DND-41 (cell line): ENCODE measurements around the gene GPT2.
A peak's percentile ranks its signal among the peaks of the same experiment; 100 is the strongest.

ENCODE experiments used
- ATAC-seq: fragments of 200-7000 bp; cut with Tn5 transposase; 3 replicates; pipeline ENCODE4 v1.9.1; 2021; ENCODE audit warnings: low read depth; ENCODE audit not compliant: insufficient read depth
- DNase-seq: peaks from one replicate; pipeline ENCODE4 v3.0.0-alpha.2; 2020
- H2AFZ ChIP-seq: 2 replicates; pipeline ENCODE4 v1.6.0; 2012; ENCODE audit warnings: low read depth, low read length
- H3K27ac ChIP-seq: 2 replicates; pipeline ENCODE4 v1.5.1; 2012; ENCODE audit warnings: low read length, inconsistent platforms
- H3K27me3 ChIP-seq: fragments of 200-600 bp; sonication (generic); 2 replicates; pipeline ENCODE4 v1.6.0; 2012; ENCODE audit warnings: low read length, mild to moderate bottlenecking, inconsistent platforms; ENCODE audit not compliant: insufficient read depth, poor library complexity
- H3K36me3 ChIP-seq: 2 replicates; pipeline ENCODE4 v1.5.1; 2012; ENCODE audit warnings: low read length, inconsistent platforms; ENCODE audit not compliant: insufficient read depth
- H3K4me1 ChIP-seq: 2 replicates; pipeline ENCODE4 v1.5.1; 2012; ENCODE audit warnings: mild to moderate bottlenecking, low read length; ENCODE audit not compliant: insufficient read depth
- H3K4me2 ChIP-seq: 2 replicates; pipeline ENCODE4 v1.6.0; 2012; ENCODE audit warnings: mild to moderate bottlenecking, moderate library complexity, low read length, inconsistent platforms; ENCODE audit not compliant: insufficient read depth
- H3K4me3 ChIP-seq, 2 experiments: fragments of 200-600 bp in 1 of 2; shearing (Covaris generic) in 1 of 2; 2 replicates each; pipeline ENCODE4 v1.5.1; 2012 to 2016; ENCODE audit warnings: inconsistent platforms in 2 of 2, low read length in 2 of 2, mild to moderate bottlenecking in 2 of 2, low read depth in 1 of 2, moderate library complexity in 1 of 2
- H3K79me2 ChIP-seq: 2 replicates; pipeline ENCODE4 v1.6.0; 2012; ENCODE audit warnings: low read length, inconsistent platforms; ENCODE audit not compliant: insufficient read depth
- H3K9ac ChIP-seq: 2 replicates; pipeline ENCODE4 v1.6.0; 2012; ENCODE audit warnings: low read depth, mild to moderate bottlenecking, inconsistent platforms, low read length, moderate library complexity
- H3K9me3 ChIP-seq: 2 replicates; pipeline ENCODE4 v1.5.1; 2012; ENCODE audit warnings: low read length, moderate library complexity, mild to moderate bottlenecking, inconsistent platforms; ENCODE audit not compliant: insufficient read depth, severe bottlenecking
- H4K20me1 ChIP-seq: 2 replicates; pipeline ENCODE4 v1.6.0; 2012; ENCODE audit warnings: low read length; ENCODE audit not compliant: insufficient read depth
- CTCF ChIP-seq: IDR thresholded peaks from 2 replicates; pipeline ENCODE4 v1.5.1; 2012; ENCODE audit warnings: borderline replicate concordance, low read length, moderate library complexity, mild to moderate bottlenecking; ENCODE audit not compliant: poor library complexity, severe bottlenecking; ENCODE audit errors: extremely low read depth
- EZH2 ChIP-seq: IDR thresholded peaks from 3 replicates; pipeline ENCODE4 v1.6.1; 2012; ENCODE audit warnings: borderline replicate concordance, low read depth, mild to moderate bottlenecking, moderate library complexity, low read length, inconsistent platforms; ENCODE audit not compliant: severe bottlenecking

GPT2 gene

GRCh38 chr16:46883690-46884512 lies at the start of gene GPT2:
Gene GPT2, plus strand, starts transcription at chr16:46884362. Its CDS starts 354 bp downstream, at chr16:46884716.
- Histone ChIP-seq H3K9ac (no peak within 1 kb of the TSS), H3K9me3 (no peaks in the 10 kb centered on the region), H2AFZ (no peak within 1 kb of the TSS), H4K20me1 (no peaks in the 10 kb centered on the region), H3K27ac (no peak within 1 kb of the TSS), H3K4me3 (no peak within 1 kb of the TSS), H3K4me1 (no peaks in the 10 kb centered on the region), H3K4me2 (no peak within 1 kb of the TSS), H3K27me3 (no peaks in the 10 kb centered on the region), H3K36me3 (no peaks in the 10 kb centered on the region), H3K79me2 (no peaks in the 10 kb centered on the region)
- ATAC-seq (peak; percentile 49; the same call in 2 of the 3 replicates), DNase-seq (peak; percentile 22)
- TF ChIP-seq CTCF (no peak), EZH2 (no peak)

GRCh38 chr16:46836534-46837530 lies 47.3 kb upstream of the GPT2 start:
- Histone ChIP-seq H3K9me3 (no peaks in the 10 kb centered on the region), H3K36me3 (no peaks in the 10 kb centered on the region), H4K20me1 (no peaks in the 10 kb centered on the region), H3K27me3 (peaks cover 7% of the 10 kb centered on the region), H3K4me2 (no peak overlapping the region), H3K79me2 (no peaks in the 10 kb centered on the region), H3K9ac (no peak overlapping the region), H3K27ac (no peak overlapping the region), H3K4me1 (peaks cover under 1% of the 10 kb centered on the region; the same call in 1 of the 2 replicates), H2AFZ (no peak overlapping the region), H3K4me3 (no peak overlapping the region)
- no peak for DNase-seq
- ATAC-seq: no peak
- no peak for TF ChIP-seq CTCF
- no peak for TF ChIP-seq EZH2

- Histone ChIP-seq H3K4me2 (no peak overlapping the region), H2AFZ (no peak overlapping the region)
These were observed 44.1 kb upstream of the GPT2 start for GRCh38 chr16:46839986-46840443.

More at GRCh38 chr16:46839986-46840443, 44.1 kb upstream of the GPT2 start:
- TF ChIP-seq EZH2: no peak
- TF ChIP-seq CTCF: no peak
- Histone ChIP-seq H3K79me2 (no peaks in the 10 kb centered on the region), H4K20me1 (no peaks in the 10 kb centered on the region), H3K27me3 (no peaks in the 10 kb centered on the region), H3K36me3 (no peaks in the 10 kb centered on the region), H3K9ac (no peak overlapping the region), H3K27ac (no peak overlapping the region), H3K4me1 (no peaks in the 10 kb centered on the region), H3K4me3 (no peak overlapping the region), H3K9me3 (no peaks in the 10 kb centered on the region)
- DNase-seq (no peak), ATAC-seq (no peak)
